GM12878 (cell line): ENCODE results near the gene DAPK3.

Experiments
- EP300 ChIP-seq, 2 experiments: fragments of 150-350 bp in 1 of 2; IDR thresholded peaks; 2 replicates each; pipeline ENCODE4 v1.6.1; 2011 to 2012; ENCODE audit warnings: low read depth in 2 of 2, low read length in 2 of 2, borderline replicate concordance in 1 of 2, improper control_type of control experiment in 1 of 2, inconsistent platforms in 1 of 2; ENCODE audit not compliant: control insufficient read depth in 1 of 2
- POLR2A ChIP-seq: IDR thresholded peaks from 2 replicates; pipeline ENCODE4 v1.6.1; 2011; ENCODE audit warnings: low read depth, mild to moderate bottlenecking, low read length
- SRF ChIP-seq, 2 experiments: IDR thresholded peaks; 2 replicates each; pipeline ENCODE4 v1.6.1; 2011; ENCODE audit warnings: low read depth in 2 of 2, low read length in 2 of 2, mild to moderate bottlenecking in 1 of 2, moderate library complexity in 1 of 2

DNA sequence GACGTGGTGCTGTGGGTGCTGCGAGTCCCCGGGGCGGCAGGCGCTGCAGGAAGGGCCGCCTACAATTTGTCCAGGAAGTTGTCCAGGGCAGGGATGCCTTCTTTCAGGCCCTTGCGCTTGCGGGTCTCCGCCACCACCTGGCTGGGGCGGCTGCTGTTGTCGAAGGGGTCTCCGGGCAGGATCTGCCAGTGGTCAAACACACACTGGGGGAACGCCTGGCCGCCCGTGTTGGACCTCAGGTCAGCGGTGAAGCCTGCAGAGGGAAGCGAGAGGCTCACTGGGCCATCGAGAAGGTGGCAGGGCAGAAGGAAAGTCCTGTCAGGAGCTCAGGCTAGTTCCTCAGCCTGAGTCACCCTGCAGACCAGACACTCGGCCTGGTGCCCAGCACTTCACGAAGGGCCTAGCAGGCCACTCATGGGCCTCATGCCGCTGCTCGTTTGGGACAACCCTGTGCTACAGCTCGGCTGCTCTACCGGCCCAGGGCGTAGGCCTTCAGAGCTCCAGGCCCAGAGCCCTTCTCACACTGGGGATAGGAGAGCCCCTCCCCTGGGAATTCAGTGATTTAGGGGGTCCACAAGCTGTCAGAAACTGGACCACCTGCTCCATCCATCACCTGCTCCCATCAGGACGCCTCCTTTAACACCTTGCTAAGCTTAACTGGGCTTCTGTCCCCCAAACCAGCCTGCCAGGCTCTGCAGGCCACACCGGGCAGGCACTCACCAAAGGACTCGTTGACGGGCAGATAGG lies 5.8 kb upstream of the DAPK3 start:
- no peak for TF ChIP-seq SRF (IDR thresholded peaks at IDR 0.05; ENCODE audit: low read depth in 2 of 2, low read length in 2 of 2)
- TF ChIP-seq EP300 (IDR thresholded peaks at IDR 0.05; ENCODE audit: borderline replicate concordance in 1 of 2, control insufficient read depth in 1 of 2, low read depth in 2 of 2, low read length in 2 of 2): no peak
- TF ChIP-seq POLR2A: peak; percentile 81
